Measurements from ENCODE around the gene PXMP2. TPM values are rescaled to one million over a fixed set of nuclear protein-coding genes. Genes with fewer than 3 reads are reported as not detected.

Gene PXMP2
- total RNA-seq, 1 experiment from 2014 or later: 17.8 TPM

DNA sequence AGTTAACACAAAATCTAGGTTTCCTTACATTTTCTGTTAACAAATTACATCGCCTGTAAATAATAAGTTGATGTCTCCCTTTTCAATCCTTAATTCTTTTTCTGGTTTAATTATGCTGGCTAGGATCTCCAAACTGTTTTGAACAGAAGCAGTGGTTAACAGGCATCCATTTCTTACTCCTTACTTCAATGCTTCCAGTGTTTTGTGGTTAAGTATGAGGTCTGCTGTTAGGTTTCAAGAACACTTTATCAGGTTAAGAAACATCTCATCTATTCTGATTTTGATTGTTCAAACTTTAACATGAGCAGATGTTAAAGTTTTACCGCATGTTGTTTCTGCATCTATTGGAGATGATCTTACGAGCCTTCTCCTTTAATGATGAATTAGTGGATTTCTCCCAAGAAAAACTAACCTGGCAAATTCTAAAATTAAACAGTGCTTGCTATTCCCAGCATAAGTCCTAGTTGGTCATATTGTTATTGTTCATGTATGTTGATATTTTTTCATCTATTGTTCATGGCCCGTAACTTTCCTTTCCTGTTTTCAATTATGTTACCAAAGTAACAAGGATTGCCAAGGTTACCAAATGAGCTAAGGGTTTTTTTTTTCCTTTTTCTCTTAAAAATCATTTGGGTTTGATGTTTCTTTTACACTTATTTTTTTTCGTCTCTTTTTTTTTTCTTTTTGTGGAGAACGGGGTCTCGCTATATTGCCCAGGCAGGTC is 33.7 kb upstream of the PXMP2 start:
- Histone ChIP-seq H3K18ac (ENCODE audit: insufficient read length, low read depth, low read length) (no peak overlapping the region), H2BK5ac (ENCODE audit: insufficient read length, low read length) (no peak overlapping the region), H2AFZ (ENCODE audit: low read length) (no peak overlapping the region), H3K9ac (ENCODE audit: extremely low read depth, insufficient read length, low read length) (no peak overlapping the region), H4K5ac (ENCODE audit: insufficient read length, low read depth, low read length) (no peak overlapping the region), H3K9me3 (ENCODE audit: control insufficient read depth, low read depth, low read length) (no peaks in the 10 kb centered on the region), H2AK5ac (ENCODE audit: insufficient read length, low read length) (no peak overlapping the region), H3K23me2 (ENCODE audit: insufficient read length, low read depth, low read length, poor library complexity, severe bottlenecking) (no peaks in the 10 kb centered on the region), H3K79me2 (ENCODE audit: insufficient read depth, low read length) (no peaks in the 10 kb centered on the region; the same call in 1 of the 2 replicates), H3K4ac (ENCODE audit: low read depth, low read length) (no peak overlapping the region), H2BK12ac (ENCODE audit: insufficient read length, low read depth, low read length) (no peak overlapping the region), H2BK120ac (ENCODE audit: low read depth, low read length, poor library complexity, severe bottlenecking) (no peak overlapping the region), H4K91ac (ENCODE audit: insufficient read length, low read depth, low read length) (no peak overlapping the region), H3K27me3 (ENCODE audit: insufficient read depth, low read length) (no peaks in the 10 kb centered on the region), H3K14ac (ENCODE audit: insufficient read depth, low read length) (no peak overlapping the region), H4K20me1 (ENCODE audit: control insufficient read depth, insufficient read depth, insufficient read length) (no peaks in the 10 kb centered on the region), H3K79me1 (ENCODE audit: insufficient read depth, low read depth, low read length, poor library complexity, severe bottlenecking) (no peaks in the 10 kb centered on the region), H4K8ac (replicated peaks; ENCODE audit: insufficient read length, low read depth, low read length) (no peak overlapping the region), H3K27ac (ENCODE audit: insufficient read length, low read depth, low read length) (no peak overlapping the region), H2BK15ac (ENCODE audit: low read depth, low read length) (no peak overlapping the region), H3K56ac (ENCODE audit: insufficient read length, low read depth, low read length) (no peak overlapping the region), H3K23ac (ENCODE audit: insufficient read length, low read depth, low read length) (no peak overlapping the region), H3T11ph (ENCODE audit: low read length) (no peak overlapping the region), H2BK20ac (ENCODE audit: low read depth, low read length, poor library complexity, severe bottlenecking) (no peak overlapping the region), H3K4me2 (ENCODE audit: insufficient read depth, insufficient read length, low read length) (no peak overlapping the region), H3K4me1 (ENCODE audit: insufficient read depth, low read length) (no peaks in the 10 kb centered on the region)
- Mint-ChIP-seq H3K36me3 (ENCODE audit: insufficient read depth in 1 of 3, low read depth in 3 of 3) (peaks cover 25 to 92% (median 81%) of the 10 kb centered on the region in 3 experiments), H3K4me1 (no peaks in the 10 kb centered on the region), H3K27me3 (ENCODE audit: low read depth) (no peaks in the 10 kb centered on the region), H3K9me3 (no peaks in the 10 kb centered on the region), H3K27ac (no peak overlapping the region), H3K4me3 (no peak overlapping the region)
- TF ChIP-seq, protein P1, sequence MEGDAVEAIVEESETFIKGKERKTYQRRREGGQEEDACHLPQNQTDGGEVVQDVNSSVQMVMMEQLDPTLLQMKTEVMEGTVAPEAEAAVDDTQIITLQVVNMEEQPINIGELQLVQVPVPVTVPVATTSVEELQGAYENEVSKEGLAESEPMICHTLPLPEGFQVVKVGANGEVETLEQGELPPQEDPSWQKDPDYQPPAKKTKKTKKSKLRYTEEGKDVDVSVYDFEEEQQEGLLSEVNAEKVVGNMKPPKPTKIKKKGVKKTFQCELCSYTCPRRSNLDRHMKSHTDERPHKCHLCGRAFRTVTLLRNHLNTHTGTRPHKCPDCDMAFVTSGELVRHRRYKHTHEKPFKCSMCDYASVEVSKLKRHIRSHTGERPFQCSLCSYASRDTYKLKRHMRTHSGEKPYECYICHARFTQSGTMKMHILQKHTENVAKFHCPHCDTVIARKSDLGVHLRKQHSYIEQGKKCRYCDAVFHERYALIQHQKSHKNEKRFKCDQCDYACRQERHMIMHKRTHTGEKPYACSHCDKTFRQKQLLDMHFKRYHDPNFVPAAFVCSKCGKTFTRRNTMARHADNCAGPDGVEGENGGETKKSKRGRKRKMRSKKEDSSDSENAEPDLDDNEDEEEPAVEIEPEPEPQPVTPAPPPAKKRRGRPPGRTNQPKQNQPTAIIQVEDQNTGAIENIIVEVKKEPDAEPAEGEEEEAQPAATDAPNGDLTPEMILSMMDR (conservative IDR thresholded peaks at IDR 0.05): no peak
- no peak for DNase-seq
- no CpG with 5 or more reads among the region's 7 CpGs for WGBS (ENCODE audit: extremely low coverage, insufficient read length, low lambda C conversion rate)

Measured in H9 (cell line).